ENCODE results near the gene CAPZB.
A peak's percentile ranks its signal among the peaks of the same experiment; 100 is the strongest.

Gene CAPZB

GRCh38 chr1:19313961-19314882, 171.1 kb downstream of the CAPZB start:
- H3K4me3 ChIP-seq (ENCODE audit: low read depth, low read length), result no peak overlapping the region
- no peak for TF ChIP-seq CTCF (conservative IDR thresholded peaks at IDR 0.05; ENCODE audit: low read depth, low read length)
- no peak for DNase-seq (ENCODE audit: low read depth)

GRCh38 chr1:19313636-19313959, 171.7 kb downstream of the CAPZB start:
- no peak overlapping the region for H3K4me3 ChIP-seq (ENCODE audit: low read depth, low read length)
- no peak for DNase-seq (ENCODE audit: low read depth)

GRCh38 chr1:19312782-19313635, 172.3 kb downstream of the CAPZB start:
- DNase-seq (ENCODE audit: low read depth), result no peak
- peak overlapping the region; percentile 79 for H3K4me3 ChIP-seq (ENCODE audit: low read depth, low read length)
- TF ChIP-seq CTCF (conservative IDR thresholded peaks at IDR 0.05; ENCODE audit: low read depth, low read length), result no peak

More at GRCh38 chr1:19313636-19313959, 171.7 kb downstream of the CAPZB start:
- no peak for TF ChIP-seq CTCF (conservative IDR thresholded peaks at IDR 0.05; ENCODE audit: low read depth, low read length)

- TF ChIP-seq CTCF (conservative IDR thresholded peaks at IDR 0.05; ENCODE audit: low read depth, low read length), result no peak
- peak; percentile 92 for DNase-seq (ENCODE audit: low read depth)
- peak within 1 kb of the TSS; percentile 79 for H3K4me3 ChIP-seq (ENCODE audit: low read depth, low read length)
Measured at GRCh38 chr1:19311931-19312781, 173.2 kb downstream of the CAPZB start, which contains the start of the genes AKR7A2 and SLC66A1. TSS of gene AKR7A2 (minus strand) at chr1:19312144. CDS start at chr1:19312124, 20 bp downstream. TSS of gene SLC66A1 (plus strand) at chr1:19312326. CDS start at chr1:19317678, 5,352 bp downstream.

- peak; percentile 20 for DNase-seq (ENCODE audit: low read depth)
- TF ChIP-seq CTCF (conservative IDR thresholded peaks at IDR 0.05; ENCODE audit: low read depth, low read length), result no peak
- H3K4me3 ChIP-seq (ENCODE audit: low read depth, low read length), result peak overlapping the region; percentile 63
Measured at GRCh38 chr1:19311503-19311930, 173.8 kb downstream of the CAPZB start.

All from choroid plexus epithelial cell (primary cell).